IPS-11a (cell line): ENCODE data around the gene CTSH.
A peak's percentile ranks its signal among the peaks of the same experiment; 100 is the strongest.

Experiments
- H3K4me3 ChIP-seq: one replicate; pipeline ENCODE4 v1.5.1; 2013; ENCODE audit warnings: low read depth, low read length, control low read depth

Gene CTSH

DNA sequence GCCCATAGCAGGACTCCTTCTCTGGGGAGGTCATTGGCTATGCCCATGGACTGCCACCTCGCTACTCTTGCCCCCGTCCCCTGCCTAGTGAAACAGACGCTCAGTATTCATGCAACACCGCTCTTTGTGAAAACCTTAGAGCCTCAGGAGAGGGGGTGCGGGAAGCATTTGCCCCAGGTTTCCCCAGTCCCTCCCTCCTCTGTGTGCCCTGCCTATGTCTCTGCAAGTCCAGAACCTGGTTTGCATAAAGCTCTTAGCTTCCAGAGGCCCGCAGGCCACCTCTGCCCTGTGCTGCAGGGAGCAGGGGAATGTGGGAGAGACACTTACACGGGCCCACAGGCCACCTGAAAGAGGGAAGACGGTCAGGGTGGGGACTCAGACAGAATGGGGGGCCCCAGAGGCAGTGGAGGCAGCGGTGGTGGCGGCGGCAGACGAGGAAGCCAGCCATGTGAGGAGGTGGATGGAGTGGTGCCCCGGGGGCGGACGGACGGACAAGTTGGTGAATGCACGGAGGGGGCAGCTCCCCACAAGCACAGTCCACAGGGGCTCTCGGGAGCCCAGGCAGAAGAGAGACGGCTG, 33.8 kb upstream of the CTSH start:
- no peak overlapping the region for H3K4me3 ChIP-seq

DNA sequence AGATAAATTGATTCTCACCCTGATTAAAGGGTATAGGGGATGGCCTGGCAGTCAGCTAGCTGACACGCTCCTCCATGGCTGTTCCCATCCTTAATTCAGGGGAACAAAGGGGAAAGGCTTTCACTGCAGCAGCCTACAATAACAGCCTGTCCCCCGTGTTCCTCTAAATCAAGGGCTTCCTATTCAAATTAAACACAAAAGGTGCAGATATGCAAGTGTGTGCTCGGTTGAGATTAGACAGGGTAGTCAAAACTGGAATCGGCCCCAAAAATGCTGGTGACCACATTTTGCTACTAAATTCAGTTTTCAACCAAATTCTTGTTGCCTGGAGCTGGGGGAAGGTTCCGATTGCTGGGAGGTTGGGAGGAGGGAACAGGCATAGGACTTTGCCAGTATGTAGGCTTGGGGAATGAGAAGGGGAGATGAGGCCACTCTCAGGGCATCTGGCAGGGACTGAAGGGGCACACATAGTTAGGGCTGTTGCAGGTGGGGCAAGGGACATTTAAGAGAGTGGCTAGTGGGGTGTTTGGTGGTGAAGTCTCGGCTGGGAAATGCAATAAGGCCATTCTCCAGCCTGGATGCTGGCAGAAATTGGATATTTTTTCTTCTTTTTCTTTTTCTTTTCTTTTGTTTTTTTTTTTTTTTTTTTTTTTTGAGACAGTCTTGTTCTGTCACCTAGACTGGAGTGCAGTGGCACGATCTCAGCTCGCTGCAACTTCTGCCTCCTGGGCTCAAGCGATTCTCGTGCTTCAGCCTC, 32.9 kb upstream of the CTSH start:
- no peak overlapping the region for H3K4me3 ChIP-seq

DNA sequence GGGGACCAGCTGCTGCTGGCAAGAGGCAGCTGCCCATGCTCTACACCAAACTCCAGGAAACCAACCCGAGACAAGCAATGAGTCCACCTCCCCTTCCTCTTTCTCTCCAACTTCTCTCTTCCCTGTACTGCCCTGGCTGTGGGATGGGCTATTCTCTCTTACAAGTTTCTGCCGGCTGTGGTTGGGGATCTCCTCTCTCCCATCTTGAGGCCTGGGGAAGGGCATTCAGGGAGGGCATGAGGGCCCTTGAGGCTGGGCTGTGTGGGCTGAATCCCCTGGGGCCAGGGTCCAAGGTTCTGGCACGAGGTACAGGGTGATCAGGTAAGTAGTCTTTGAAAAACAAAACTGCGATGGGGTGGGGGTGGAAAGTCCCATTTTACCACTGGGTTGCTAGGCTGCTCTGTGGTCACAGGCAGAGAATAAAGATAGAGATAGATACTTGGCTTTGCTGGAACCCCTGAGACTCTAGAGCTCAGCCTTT, 32.3 kb upstream of the CTSH start:
- no peak overlapping the region for H3K4me3 ChIP-seq

DNA sequence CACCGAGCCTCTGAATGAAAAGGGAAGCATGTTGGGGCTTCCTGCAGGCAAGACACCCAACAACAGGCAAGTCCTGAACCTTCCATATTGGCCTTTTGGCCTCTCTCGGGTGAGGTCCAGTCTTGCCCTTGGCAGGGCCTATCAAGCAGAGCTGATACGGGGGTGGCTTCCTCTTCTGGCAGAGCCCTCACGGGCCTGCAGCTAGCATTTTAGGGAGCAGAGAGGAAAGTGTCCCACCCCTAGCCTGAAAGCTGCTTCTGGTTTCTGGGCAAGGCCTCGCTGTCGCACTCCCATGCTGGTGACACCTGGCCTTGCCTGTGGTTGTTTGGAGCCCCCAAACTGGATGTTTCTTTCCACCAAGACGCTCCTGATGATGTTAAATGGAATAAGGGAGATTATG, 31.8 kb upstream of the CTSH start:
- no peak overlapping the region for H3K4me3 ChIP-seq

DNA sequence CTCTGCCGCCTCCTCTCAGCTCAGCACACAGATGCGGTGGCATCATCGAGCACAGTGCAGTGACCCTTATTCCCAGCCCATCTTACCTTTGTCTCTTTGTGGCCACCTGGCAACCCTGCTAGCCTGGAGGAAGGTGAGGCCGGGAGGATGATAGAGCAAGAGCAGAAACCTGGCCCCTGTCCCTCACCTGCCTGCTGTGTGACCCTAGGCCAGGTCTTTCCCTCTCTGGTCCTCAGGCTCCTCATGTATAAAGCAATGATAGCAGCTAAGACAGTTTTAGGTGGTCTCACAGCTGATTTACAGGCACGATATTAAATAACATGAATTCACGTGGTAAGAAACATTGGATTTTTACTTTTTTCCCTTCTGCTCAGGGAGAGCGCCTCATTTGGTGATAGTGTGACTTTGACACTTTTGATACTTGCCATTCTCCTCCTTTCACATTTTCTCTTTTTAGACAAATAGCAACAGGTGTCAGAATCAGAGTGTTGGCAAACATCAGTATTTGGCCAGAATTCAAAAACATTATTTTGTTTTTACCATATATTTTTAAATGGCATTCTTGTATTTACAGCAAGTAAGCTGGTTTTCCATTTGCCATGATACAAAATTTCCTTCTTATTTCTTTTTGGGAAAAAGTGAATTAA, 29.5 kb upstream of the CTSH start:
- no peak overlapping the region for H3K4me3 ChIP-seq

DNA sequence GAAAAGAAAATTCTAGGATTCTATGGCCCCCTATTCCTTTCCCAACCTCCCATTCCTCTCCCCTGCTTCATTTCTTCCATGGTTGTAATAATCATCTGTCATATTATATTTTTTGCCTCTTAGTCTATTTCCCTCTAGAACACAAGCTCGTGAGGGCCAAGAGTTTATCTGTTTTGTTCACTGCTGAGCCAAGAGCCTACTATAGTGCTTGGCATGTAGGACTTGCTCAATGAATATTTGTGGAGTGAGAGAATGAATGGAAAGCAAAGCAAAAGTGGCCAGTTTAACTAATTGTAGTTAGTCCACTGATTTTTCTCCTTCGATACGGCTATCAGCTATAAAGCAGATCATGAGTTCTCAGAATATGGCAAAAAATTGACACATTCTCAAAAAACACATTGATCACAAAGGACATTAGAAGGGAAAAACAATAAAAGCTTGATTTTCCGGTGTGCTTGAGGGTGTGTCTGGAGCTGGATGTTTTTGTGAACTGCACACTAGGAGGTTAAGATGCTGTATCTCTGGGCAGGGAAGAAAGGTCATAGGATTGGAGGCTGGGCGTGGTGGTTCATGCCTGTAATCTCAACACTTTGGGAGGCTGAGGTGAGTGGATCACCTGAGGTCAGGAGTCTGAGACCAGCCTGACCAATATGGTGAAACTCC, 25.0 kb upstream of the CTSH start:
- H3K4me3 ChIP-seq, result no peak overlapping the region

DNA sequence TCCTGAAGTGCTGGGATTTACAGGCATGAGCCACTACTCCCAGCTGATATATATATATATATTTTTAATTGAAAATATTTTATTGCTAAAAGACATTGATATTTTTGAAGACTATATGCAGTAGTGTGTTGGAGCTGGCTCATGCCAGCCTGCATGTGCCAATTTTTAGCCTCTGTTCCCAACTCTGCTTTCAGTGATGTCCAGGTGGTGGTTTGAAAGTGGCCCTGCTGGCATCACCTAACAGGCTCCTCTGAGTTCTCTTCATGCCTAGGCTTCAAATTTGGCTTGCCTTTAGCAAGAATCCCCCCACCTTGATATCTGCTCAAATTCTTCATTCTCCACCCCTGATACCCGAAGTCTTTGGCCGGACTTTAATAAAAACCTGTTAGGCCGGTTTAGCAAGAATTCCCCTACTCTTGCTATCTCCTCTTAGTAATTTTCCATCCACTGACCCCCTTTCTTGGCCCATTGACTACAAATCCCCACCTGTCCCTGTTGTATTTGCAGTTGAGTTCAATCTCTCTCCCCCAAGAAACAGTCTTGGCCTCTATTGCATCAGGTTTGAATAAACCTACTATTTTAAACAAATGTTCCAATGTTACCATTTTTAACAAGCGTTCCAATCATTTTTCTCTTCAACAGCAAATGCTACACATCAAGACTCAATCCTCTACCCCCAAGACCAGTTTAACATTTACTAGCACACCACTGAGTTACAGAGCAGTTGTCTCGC, 23.9 kb upstream of the CTSH start:
- H3K4me3 ChIP-seq, result no peak overlapping the region

DNA sequence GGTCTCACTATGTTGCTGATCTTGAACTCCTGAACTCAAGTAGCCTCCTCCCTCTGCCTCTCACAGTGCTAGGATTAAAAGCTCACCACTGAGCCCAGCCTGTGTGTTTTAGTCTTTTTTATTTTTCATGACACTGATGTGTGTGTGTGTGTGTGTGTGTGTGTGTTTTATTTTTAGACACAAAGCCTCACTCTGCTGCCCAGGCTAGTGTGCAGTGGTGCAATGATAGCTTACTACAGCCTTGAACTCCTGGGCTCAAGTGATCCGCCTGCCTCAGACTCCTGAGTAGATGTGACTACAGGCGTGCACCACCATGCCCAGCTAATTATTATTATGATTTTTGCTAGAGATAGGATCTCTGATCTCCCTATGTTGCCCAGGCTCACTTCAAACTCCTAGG, 23.3 kb upstream of the CTSH start:
- no peak overlapping the region for H3K4me3 ChIP-seq

DNA sequence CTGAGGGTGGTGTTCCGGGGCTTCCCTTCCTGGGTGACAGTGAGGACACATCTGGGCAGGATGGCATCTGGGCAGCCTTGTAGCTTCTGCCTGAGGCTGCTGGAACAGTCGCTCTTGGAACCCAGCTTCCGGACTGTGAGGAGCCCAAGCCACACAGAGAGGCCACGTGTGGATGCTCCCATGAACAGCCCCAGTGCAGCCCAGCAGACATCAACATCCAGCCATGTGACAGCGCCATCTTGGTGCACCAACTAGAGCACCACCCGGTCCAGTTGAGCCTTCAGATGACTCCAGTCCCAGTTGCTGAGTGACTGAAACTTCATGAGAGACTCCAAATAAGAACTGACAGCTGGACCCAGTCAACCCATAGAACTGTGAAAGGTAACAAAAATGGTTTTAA, 15.5 kb upstream of the CTSH start:
- H3K4me3 ChIP-seq, result no peak overlapping the region

DNA sequence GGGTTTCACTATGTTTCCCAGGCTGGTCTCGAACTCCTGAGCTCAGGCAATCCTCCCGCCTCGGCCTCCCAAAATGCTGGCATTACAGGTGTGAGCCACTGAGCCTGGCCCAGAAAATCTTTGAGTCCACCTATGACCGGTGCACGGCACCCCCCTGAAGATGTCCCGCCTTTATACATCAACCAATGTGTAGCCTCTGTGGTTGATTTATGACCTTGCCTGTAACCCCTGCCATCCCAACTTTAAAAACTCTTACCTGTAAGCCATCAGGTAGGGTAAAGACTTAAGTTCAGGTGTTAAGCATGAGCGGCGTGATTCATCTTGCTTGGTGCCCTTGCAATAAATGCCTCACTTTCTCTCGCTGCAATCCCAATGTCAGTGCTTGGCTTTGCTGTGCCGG, 14.5 kb upstream of the CTSH start:
- no peak overlapping the region for H3K4me3 ChIP-seq

DNA sequence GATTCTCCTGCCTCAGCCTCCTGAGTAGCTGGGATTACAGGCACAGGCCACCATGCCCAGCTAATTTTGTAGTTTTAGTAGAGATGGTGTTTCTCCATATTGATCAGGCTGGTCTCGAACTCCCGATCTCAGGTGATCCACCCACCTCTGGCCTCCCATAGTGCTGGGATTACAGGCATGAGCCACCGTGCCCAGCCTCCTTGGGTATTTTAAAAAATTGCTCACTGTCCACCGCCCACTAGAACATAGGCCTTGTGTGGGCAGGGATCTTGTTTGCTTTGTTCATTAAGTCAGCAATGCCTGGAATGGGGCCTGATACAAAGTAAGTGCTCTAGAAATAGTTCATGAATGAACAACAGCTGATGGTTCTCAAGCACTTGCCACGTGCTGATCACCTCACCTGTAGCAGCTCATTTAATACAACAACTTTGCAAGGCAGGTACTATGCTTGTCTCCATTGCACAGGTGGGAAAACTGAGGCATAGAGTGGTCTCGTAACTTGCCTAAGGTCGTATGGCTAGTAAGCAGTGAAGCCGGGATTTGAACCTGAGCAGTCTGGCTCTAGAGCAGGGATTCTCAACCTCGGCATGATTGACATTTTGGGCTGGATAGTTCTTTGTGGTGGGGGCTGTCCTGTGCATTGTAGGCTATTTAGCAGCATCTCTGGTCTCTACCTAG, 12.7 kb upstream of the CTSH start:
- H3K4me3 ChIP-seq, result no peak overlapping the region

DNA sequence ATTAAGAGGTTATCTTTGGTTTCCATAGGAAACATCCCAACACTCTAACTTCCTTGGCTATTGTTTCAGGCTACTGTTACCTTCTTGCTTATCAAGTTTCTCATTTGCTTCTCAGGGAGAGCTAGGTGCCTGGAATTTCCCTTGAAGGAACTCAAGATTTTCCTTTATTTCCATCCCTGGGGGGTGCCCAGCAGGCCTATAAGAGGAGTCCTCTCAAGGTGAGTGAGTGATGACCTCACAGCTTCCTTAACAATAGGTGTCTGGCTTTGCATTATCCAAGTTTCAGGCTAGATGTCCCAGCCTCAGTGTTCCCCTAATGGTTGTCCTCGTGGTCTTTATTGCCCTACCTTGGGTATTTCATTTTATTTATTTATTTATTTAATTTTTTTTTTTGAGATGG, 12.1 kb upstream of the CTSH start:
- no peak overlapping the region for H3K4me3 ChIP-seq

DNA sequence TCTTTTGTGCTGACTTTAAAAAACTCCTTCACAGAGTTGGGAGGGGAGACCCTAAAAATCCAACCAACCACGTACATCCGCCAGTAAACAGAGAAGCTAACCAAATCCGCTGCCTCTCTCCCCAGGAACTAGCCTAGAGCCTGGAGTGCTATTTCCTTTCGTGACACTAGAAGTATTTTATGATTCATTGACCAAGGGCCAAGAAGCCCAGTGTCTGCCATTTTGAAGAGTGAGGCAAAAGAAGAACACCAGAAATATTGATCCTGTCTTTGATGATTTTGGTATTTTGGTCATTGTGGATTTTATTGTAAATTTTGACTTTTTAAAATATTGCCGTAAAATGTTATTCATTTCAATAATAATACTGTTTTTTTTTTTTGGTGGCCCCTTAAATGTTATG, 10.5 kb upstream of the CTSH start:
- H3K4me3 ChIP-seq, result no peak overlapping the region

DNA sequence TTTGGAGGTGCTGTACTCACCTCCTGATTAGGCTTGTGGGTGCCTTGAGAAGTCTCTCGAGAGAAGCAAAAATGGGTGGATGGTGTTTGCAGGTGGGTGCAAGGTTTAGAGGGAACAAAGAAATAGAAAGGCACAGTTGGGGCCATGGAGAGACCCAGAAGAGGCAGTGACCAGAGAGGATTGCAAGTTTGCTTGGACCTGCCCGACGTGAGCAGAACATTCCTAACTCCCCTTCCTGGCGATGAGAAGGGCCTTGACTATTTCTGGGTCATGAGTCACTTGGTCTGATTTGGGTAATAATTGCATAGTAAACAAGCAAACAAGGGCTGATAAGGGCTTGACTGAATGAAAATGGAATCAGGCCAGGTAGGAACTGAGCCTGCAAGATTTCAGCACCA, 7.0 kb upstream of the CTSH start:
- H3K4me3 ChIP-seq, result no peak overlapping the region

DNA sequence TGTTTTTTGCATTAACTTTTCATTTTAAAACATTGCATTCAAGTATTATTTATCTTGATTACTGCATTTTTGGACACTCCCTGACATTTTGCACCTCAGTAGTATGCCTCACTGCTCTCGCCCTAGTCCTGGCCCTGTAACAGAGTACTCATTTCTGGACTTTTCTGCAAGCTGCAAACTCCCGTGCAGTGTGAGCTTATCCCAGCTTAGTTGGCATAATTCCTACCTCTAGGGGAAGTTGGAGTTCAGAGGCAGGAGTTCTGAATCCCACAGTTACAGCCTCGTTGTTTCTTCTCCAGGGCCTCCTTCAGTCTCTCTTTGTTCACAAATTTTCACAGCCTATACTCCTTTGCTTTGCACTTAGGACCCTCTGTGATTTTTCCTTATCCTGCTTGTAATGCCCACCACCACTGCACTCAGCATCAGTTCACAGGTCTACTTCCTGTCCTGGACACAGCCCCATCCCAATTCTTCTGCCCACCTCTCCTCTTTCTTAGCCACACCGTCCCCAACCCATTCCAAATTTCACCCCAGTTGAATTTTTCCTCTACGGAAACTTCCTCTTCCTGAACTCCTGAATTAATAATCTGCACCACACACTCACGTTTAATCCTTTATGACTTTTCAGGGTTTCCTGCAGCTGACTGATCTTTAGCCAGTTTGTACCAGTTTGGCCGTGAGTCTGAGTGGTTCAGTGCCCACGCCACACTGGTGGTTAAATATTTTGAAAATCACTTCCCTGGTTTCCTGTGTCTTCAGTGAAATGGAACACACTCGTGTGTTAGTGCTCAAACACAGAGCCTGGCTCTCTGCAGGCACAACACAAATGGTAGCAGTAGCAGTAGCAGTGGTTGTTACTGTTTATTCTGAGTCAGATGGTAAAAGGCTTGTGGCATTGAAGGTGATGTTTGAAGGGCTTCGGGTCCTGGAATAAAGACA, 6.3 kb upstream of the CTSH start:
- H3K4me3 ChIP-seq, result no peak overlapping the region

DNA sequence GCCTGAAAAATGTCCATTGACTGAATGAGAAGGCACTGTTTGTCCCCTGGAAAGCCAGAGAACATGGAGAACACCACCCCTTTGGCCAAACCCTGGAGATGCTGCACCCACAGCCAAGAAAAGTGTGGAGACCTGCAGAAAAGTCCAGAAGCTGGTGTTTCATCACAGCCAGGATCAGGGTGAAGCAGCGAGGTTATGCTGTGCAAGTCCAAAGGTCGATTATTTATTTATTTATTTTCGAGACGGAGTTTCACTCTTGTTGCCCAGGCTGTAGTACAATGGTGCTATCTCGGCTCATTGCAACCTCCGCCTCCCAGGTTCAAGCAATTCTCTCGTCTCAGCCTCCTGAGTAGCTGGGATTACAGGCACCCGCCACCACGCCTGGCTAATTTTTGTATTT, 5.5 kb upstream of the CTSH start:
- H3K4me3 ChIP-seq, result no peak overlapping the region

DNA sequence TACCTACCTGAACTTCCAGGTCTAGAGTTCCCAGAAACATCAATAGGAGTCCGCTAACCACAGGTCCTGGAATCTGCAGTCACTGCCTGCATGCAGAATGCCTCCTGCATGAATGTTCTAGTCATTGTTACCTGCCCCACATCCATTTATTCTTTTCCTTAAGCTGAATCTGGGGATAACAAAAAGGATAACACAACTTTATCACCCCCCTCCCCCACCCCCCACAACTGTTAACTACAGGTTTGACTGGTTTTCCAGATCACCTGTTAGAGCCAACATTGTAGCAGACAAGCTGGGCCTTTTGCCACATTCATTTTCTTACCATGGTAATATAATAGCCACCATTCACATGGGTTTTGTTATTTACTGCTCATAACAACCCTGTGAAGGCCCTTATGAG, 4.6 kb upstream of the CTSH start:
- H3K4me3 ChIP-seq, result no peak overlapping the region

DNA sequence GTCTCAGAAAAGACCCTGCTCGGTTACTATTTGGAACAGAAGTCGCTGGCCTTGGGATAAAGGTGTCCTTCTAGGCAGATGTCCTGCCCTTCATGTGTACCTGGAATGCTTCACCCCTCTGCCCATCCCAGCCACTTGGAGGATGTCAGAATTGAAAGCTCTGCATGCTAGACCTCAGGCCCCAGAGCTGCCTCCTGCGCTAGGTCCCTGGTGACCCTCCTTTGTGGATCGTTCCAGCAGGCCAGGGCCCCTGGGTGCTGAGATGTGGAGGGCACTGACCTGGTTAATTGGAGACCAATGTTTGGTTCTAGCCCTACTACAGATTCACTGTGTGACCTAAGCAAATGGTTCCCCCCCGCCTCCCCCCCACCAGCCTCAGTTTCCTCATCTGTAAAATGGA, 2.7 kb upstream of the CTSH start:
- no peak overlapping the region for H3K4me3 ChIP-seq

DNA sequence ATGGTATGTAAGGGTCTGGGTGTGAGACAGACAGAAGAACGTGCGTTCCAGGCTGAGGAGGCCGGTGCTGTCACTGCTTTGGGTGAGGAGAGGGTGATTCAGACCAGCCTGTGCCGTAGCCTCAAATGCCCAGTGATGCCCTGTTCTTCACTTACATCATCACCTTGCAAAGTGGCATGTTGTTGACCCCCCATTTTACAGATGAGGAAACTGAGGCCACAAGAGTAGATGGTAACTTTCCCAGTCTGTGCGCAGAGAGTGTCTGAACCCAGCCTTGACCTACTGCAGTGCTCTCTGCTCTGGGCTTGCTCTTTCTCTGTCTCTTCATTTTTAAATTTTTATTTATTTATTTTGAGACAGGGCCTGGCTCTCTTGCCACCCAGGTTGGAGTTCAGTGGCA, 1.6 kb upstream of the CTSH start:
- H3K4me3 ChIP-seq, result no peak overlapping the region

DNA sequence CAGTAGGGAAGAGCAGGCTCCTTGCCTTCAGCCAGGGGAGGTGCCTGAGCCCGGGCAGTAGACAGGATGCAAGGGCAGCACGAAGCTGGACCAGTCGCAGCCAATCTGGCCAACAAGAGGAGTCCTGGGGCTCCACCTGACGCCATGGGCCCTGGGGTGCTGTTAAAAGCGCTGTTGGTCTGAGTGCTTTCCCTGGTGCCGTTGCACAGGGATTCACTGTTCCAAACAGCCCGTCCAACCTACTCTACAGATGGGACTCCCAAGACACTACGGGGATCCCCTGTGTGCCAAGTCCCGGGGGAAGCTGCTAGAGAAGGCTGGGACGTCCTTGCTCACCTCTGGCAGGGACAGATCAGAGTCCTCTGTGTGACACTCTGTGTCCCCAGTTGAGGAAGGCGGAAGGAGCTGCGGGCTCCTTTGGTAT, 632 bp downstream of the CTSH start:
- peak overlapping the region; percentile 48 for H3K4me3 ChIP-seq
